Measurements from ENCODE around the gene PAFAH2.
A peak's percentile ranks its signal among the peaks of the same experiment; 100 is the strongest.

PAFAH2 gene

GRCh38 chr1:25997828-25998761 is at the start of gene PAFAH2:
PAFAH2 (minus strand) TSS chr1:25998063; CDS start chr1:25990816, 7,247 bp downstream.
- H3K4me3 ChIP-seq (ENCODE audit: low read depth, low read length): peak within 1 kb of the TSS; percentile 82

GRCh38 chr1:26047278-26047874 is 49.5 kb upstream of the PAFAH2 start:
- no peak overlapping the region for H3K4me3 ChIP-seq (ENCODE audit: low read depth, low read length)

GRCh38 chr1:26046246-26047095 is 48.6 kb upstream of the PAFAH2 start:
- peak overlapping the region; percentile 24 for H3K4me3 ChIP-seq (ENCODE audit: low read depth, low read length)

GRCh38 chr1:26045722-26046245 is 47.9 kb upstream of the PAFAH2 start, which contains the start of gene SLC30A2:
SLC30A2 (minus strand) TSS chr1:26046118; CDS start chr1:26045896, 222 bp downstream.
- H3K4me3 ChIP-seq (ENCODE audit: low read depth, low read length): peak within 1 kb of the TSS; percentile 24

GRCh38 chr1:26044971-26045721 is 47.3 kb upstream of the PAFAH2 start:
- H3K4me3 ChIP-seq (ENCODE audit: low read depth, low read length): no peak overlapping the region

- no peak overlapping the region for H3K4me3 ChIP-seq (ENCODE audit: low read depth, low read length)
Observed at GRCh38 chr1:26044414-26044813, 46.6 kb upstream of the PAFAH2 start.

- no peak overlapping the region for H3K4me3 ChIP-seq (ENCODE audit: low read depth, low read length)
Observed at GRCh38 chr1:26043765-26044164, 45.9 kb upstream of the PAFAH2 start.

GRCh38 chr1:26041978-26042377 is 44.1 kb upstream of the PAFAH2 start:
- no peak overlapping the region for H3K4me3 ChIP-seq (ENCODE audit: low read depth, low read length)

GRCh38 chr1:26041401-26041800 is 43.5 kb upstream of the PAFAH2 start:
- H3K4me3 ChIP-seq (ENCODE audit: low read depth, low read length): no peak overlapping the region

GRCh38 chr1:26038904-26039303 is 41.0 kb upstream of the PAFAH2 start:
- H3K4me3 ChIP-seq (ENCODE audit: low read depth, low read length): no peak overlapping the region

- H3K4me3 ChIP-seq (ENCODE audit: low read depth, low read length): no peak overlapping the region
Observed at GRCh38 chr1:26038477-26038876, 40.6 kb upstream of the PAFAH2 start.

GRCh38 chr1:26037904-26038303 is 40.0 kb upstream of the PAFAH2 start:
- no peak overlapping the region for H3K4me3 ChIP-seq (ENCODE audit: low read depth, low read length)

- H3K4me3 ChIP-seq (ENCODE audit: low read depth, low read length): no peak overlapping the region
Observed at GRCh38 chr1:26036756-26037281, 39.0 kb upstream of the PAFAH2 start.

- peak overlapping the region; percentile 72 for H3K4me3 ChIP-seq (ENCODE audit: low read depth, low read length)
Observed at GRCh38 chr1:26035959-26036755, 38.3 kb upstream of the PAFAH2 start.

GRCh38 chr1:26035203-26035958 is 37.5 kb upstream of the PAFAH2 start:
- H3K4me3 ChIP-seq (ENCODE audit: low read depth, low read length): peak overlapping the region; percentile 72

- peak overlapping the region; percentile 72 for H3K4me3 ChIP-seq (ENCODE audit: low read depth, low read length)
Observed at GRCh38 chr1:26034504-26035202, 36.8 kb upstream of the PAFAH2 start.

- no peak overlapping the region for H3K4me3 ChIP-seq (ENCODE audit: low read depth, low read length)
Observed at GRCh38 chr1:26032656-26033357, 34.9 kb upstream of the PAFAH2 start.

Data from iPS-11a (cell line).